CD4-positive, alpha-beta T cell (primary cell): ENCODE measurements around the gene NDUFB8. TPM values are rescaled to one million over a fixed set of nuclear protein-coding genes. Genes with fewer than 3 reads are reported as not detected.

ENCODE experiments used
- ATAC-seq: fragments of 200-7000 bp; cut with Tn5 transposase; one replicate; pipeline ENCODE4 v1.10.0; 2022; ENCODE audit warnings: mild to moderate bottlenecking; ENCODE audit not compliant: poor library complexity
- CTCF ChIA-PET: fragments of 350-600 bp; sonication (Branson Sonifier 250); formaldehyde crosslinking; loops from one replicate; lab custom pipeline; 2021; ENCODE audit warnings: antibody characterized with exemption, inconsistent platforms; lab: Charles Lee
- POLR2A ChIA-PET: fragments of 350-600 bp; sonication (Branson Sonifier 250); formaldehyde crosslinking; loops from one replicate; lab custom pipeline; 2021; ENCODE audit warnings: antibody characterized with exemption, inconsistent platforms; lab: Charles Lee
- DNase-seq, 14 experiments: peaks; one replicate each; pipeline ENCODE4 v3.0.0-alpha.2; 2013 to 2020; ENCODE audit warnings: mixed read lengths in 2 of 14
- H3K27ac ChIP-seq, 2 donors: one replicate each; pipeline versions ENCODE4 v1.5.1 to v1.7.0; 2013; ENCODE audit warnings: low read length in 2 of 2, low read depth in 1 of 2, mild to moderate bottlenecking in 1 of 2
- H3K27me3 ChIP-seq, 2 experiments: 1 replicate in 1 of 2; 2 replicates in 1 of 2; pipeline versions ENCODE4 v1.6.1 to v1.7.0; 2013; ENCODE audit warnings: low read length in 2 of 2, control low read depth in 1 of 2, mild to moderate bottlenecking in 1 of 2, moderate library complexity in 1 of 2; ENCODE audit not compliant: insufficient read depth in 2 of 2, control insufficient read depth in 1 of 2
- H3K36me3 ChIP-seq: one replicate; pipeline ENCODE4 v1.6.1; 2013; ENCODE audit warnings: low read length, control low read depth; ENCODE audit not compliant: insufficient read depth
- H3K4me1 ChIP-seq: one replicate; pipeline ENCODE4 v1.6.1; 2013; ENCODE audit warnings: low read length, control low read depth; ENCODE audit not compliant: insufficient read depth
- H3K4me3 ChIP-seq: one replicate; pipeline ENCODE4 v1.5.1; 2013; ENCODE audit warnings: mild to moderate bottlenecking, low read length, moderate library complexity
- H3K9me3 ChIP-seq, 2 experiments: 1 replicate in 1 of 2; 2 replicates in 1 of 2; pipeline versions ENCODE4 v1.6.1 to v1.7.0; 2013; ENCODE audit warnings: low read length in 2 of 2, mild to moderate bottlenecking in 2 of 2, control low read depth in 1 of 2, moderate library complexity in 1 of 2; ENCODE audit not compliant: control insufficient read depth in 1 of 2, insufficient read depth in 1 of 2
- H3K27ac Mint-ChIP-seq: one replicate; pipeline ENCODE4 v1.8.0; 2020; ENCODE audit warnings: mixed read lengths
- H3K27me3 Mint-ChIP-seq: one replicate; pipeline ENCODE4 v1.8.0; 2021; ENCODE audit warnings: mixed read lengths
- H3K36me3 Mint-ChIP-seq: one replicate; pipeline ENCODE4 v1.8.0; 2021; ENCODE audit warnings: low read depth, mixed read lengths
- H3K4me1 Mint-ChIP-seq: one replicate; pipeline ENCODE4 v1.8.0; 2021; ENCODE audit warnings: low read depth, mixed read lengths
- H3K4me3 Mint-ChIP-seq: one replicate; pipeline ENCODE4 v1.8.0; 2020; ENCODE audit warnings: mild to moderate bottlenecking, mixed read lengths
- H3K9me3 Mint-ChIP-seq: one replicate; pipeline ENCODE4 v1.8.0; 2020; ENCODE audit warnings: mixed read lengths
- intact Hi-C, 2 experiments: fragments of 100-400 bp; cut with DNase I in 1 of 2; cut with micrococcal nuclease in 1 of 2; formaldehyde crosslinking; loops; one replicate each; pipeline versions ENCODE4 v1.15.1 to v1.9.0; 2023 to 2025; cut with DNase I, micrococcal nuclease
- total RNA-seq, 174 experiments: library from RNA in 2 of 174; stranded (reverse) in 2 of 174; gene quantifications; one replicate each; pipeline ENCODE4 v1.2.3 and lab custom pipeline; 2021 to 2026
- TF ChIP-seq, protein P1 (sequence below): fragments of 200-600 bp; IDR thresholded peaks from one replicate; pipeline ENCODE4 v1.8.0; 2022; ENCODE audit warnings: antibody characterized with exemption, mild to moderate bottlenecking

The NDUFB8 gene
- total RNA-seq, 2 experiments from 2014 or later, result 155 to 173 TPM

DNA sequence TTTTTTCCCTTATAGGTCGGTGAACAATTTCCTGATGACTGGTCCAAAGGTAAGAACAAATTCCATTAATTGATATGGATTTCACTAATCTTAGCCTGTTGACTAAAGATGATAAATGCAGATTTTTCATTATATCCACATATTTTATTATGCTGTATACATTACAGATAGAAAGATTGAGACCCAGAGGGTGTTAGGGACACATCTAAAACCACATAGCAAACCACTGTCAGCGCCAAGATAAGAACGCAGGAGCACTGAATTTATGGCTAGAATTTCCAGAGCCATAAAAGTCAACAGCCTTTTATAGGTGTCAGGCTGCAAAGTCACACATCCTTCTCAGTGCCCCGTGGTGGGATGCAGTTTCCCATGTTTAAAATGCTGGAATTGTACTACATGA, 50.6 kb downstream of the NDUFB8 start:
- TF ChIP-seq, protein P1, sequence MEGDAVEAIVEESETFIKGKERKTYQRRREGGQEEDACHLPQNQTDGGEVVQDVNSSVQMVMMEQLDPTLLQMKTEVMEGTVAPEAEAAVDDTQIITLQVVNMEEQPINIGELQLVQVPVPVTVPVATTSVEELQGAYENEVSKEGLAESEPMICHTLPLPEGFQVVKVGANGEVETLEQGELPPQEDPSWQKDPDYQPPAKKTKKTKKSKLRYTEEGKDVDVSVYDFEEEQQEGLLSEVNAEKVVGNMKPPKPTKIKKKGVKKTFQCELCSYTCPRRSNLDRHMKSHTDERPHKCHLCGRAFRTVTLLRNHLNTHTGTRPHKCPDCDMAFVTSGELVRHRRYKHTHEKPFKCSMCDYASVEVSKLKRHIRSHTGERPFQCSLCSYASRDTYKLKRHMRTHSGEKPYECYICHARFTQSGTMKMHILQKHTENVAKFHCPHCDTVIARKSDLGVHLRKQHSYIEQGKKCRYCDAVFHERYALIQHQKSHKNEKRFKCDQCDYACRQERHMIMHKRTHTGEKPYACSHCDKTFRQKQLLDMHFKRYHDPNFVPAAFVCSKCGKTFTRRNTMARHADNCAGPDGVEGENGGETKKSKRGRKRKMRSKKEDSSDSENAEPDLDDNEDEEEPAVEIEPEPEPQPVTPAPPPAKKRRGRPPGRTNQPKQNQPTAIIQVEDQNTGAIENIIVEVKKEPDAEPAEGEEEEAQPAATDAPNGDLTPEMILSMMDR, result no peak
- ATAC-seq (no peak), DNase-seq (no peak)
- Mint-ChIP-seq H3K4me3 (no peak overlapping the region), H3K4me1 (peaks cover 13% of the 10 kb centered on the region), H3K9me3 (no peaks in the 10 kb centered on the region), H3K36me3 (no peaks in the 10 kb centered on the region), H3K27ac (no peak overlapping the region), H3K27me3 (peaks cover 32% of the 10 kb centered on the region)
- intact Hi-C loops, result loop anchor here in 1 of 2 experiments (5.0 kb wide), 1 partner anchor 42 kb away; no protein-coding TSS in a partner anchor
- Histone ChIP-seq H3K27me3 (peaks cover 17 to 22% of the 10 kb centered on the region in 2 experiments), H3K4me3 (no peak overlapping the region), H3K27ac (no peak overlapping the region), H3K36me3 (no peaks in the 10 kb centered on the region), H3K9me3 (no peaks in the 10 kb centered on the region), H3K4me1 (peaks cover 17% of the 10 kb centered on the region)
- ChIA-PET CTCF (no interaction called here), POLR2A (no interaction called here)

DNA sequence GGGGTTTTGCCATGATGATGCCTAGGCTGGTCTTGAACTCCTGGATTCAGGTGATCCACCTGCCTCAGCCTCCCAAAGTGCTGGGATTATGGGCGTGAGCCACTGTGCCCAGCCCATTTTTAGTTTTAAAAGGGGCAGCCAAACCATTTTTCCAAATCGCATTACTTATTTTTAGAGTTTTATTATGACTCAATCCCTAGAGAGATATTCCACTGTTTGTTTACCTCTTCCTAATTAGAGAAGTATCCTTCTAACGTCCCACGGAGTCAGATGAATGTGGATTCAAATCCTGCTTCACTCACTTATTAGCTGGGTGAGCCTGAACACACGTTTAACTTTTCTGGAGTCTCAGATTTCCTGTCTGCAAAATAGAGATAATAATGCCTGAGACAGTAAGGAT, 51.7 kb downstream of the NDUFB8 start:
- DNase-seq (no peak), ATAC-seq (no peak)
- ChIA-PET POLR2A (no interaction called here), CTCF (no interaction called here)
- Mint-ChIP-seq H3K4me3 (no peak overlapping the region), H3K27me3 (peaks cover 32% of the 10 kb centered on the region), H3K27ac (no peak overlapping the region), H3K36me3 (no peaks in the 10 kb centered on the region), H3K4me1 (peaks cover 11% of the 10 kb centered on the region), H3K9me3 (no peaks in the 10 kb centered on the region)
- Histone ChIP-seq H3K4me1 (peaks cover 16% of the 10 kb centered on the region), H3K36me3 (no peaks in the 10 kb centered on the region), H3K9me3 (no peaks in the 10 kb centered on the region), H3K4me3 (no peak overlapping the region), H3K27ac (no peak overlapping the region), H3K27me3 (peaks cover 17 to 22% of the 10 kb centered on the region in 2 experiments)
- TF ChIP-seq, protein P1, result no peak
- intact Hi-C loops, result loop anchor here in 1 of 2 experiments (5.0 kb wide), 1 partner anchor 41 kb away; no protein-coding TSS in a partner anchor

Other genes starting within 250 kb of the NDUFB8 start
- gene BLOC1S2, start 243.2 kb downstream of the NDUFB8 start, total RNA-seq, result 10 to 100 TPM; 49.4 to 55.9 TPM
- not detected for gene PKD2L1, start 199.6 kb downstream of the NDUFB8 start, total RNA-seq
- 1 to 10 TPM; 1.7 TPM for gene SCD, start 182.6 kb downstream of the NDUFB8 start, total RNA-seq
- gene WNT8B, start 66.9 kb downstream of the NDUFB8 start, total RNA-seq, result not detected
- 10 to 100 TPM; 49.2 to 52.1 TPM for gene SEC31B, start 10.0 kb downstream of the NDUFB8 start, total RNA-seq
- gene HIF1AN, start 6.1 kb upstream of the NDUFB8 start, total RNA-seq, result 10 to 100 TPM; 29.7 to 30.5 TPM
- not detected for gene PAX2, start 215.7 kb upstream of the NDUFB8 start, total RNA-seq